Dermis blood vessel endothelial cell (primary cell): Measurements from ENCODE around the gene GJD2. TPM values are rescaled to one million over a fixed set of nuclear protein-coding genes. Genes with fewer than 3 reads are reported as not detected.

Experiments used
- DNase-seq: peaks from one replicate; pipeline ENCODE4 v3.0.0; 2010
- total RNA-seq: library from RNA; depleted of rRNA; stranded (reverse); fragments of >200 nt; gene quantifications from 2 replicates; pipeline ENCODE4 v1.2.3, GENCODE V29; 2014

Gene GJD2
- total RNA-seq, 1 donor from 2014 or later: not detected

DNA sequence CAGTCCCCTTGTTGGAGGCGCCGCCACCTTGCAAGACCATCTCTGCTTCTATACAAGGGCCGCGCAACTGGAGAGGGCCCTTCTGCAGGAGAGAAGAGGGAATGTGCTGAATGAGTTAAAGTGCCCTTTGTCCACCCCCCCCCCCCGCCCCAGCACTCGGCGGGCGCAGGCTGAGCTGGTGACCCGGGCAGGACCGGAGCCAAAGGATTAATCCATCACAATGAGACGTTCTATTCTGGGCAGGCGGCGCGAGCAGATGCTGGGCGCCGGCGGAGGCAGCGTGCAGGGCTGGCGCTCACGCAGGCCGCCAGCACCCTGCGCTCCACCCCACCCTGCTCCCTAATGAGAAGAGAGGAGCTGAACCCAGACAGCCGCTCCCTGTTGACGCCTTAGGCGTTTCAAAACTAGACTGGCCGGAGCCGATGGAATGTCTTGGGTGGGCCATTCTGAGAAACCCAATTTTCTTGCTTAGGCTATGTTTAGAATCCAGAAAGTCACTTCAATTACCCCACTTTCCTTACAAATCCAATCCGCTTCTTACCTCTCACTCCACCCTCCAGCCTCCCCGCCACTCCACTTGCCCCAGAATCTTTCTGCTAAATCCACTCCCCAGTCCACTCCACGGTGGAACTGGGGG is 32.9 kb downstream of the GJD2 start:
- DNase-seq: peak; percentile 48

DNA sequence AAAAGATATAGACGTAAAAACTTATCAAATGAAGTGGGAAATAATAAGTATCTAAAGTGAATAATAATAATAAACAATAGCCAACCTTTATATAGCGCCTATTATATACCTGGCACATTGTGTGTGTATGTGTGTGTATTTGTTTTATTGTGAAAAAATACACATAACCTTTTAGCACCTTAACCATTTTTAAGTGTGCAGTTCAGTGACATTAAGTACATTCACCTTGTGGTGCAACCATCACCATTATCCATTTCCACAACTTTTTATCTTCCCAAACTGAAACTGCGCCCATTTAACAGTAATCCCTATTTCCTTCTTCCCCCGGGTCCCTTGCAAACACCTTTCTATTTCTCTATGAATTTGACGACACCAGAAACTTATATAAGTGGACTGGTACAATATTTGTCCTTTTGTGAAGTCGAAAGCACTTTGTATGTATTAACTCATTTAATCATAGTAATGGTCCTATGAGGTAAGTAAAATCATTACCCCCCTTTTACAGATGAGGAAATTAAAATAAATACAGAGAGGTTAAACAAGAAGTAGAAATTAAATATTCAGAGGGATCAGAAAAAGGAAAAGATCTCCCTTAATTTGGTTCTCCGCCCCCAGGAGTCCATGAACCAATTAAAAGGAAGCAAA is 33.5 kb downstream of the GJD2 start:
- DNase-seq: no peak

DNA sequence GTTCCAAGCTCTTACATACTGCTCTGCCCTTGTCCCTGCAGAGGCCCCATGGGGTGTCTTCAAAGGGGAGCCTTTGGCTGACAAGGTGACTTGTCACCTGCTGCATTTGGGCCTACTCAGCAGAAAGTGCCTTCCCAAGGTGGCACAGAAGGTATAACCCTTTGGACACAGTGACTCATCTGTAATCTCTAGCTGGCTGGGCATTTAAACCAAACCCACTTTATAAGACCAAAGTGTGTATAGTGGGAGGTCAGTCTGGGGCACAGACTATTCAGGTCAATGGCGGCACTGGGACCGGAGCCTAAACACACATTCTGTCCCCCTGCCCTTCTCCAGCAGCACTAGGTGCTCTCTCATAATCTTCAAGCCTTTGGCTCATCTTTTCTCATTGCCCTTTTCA is 35.1 kb downstream of the GJD2 start:
- DNase-seq: no peak

- DNase-seq: no peak
Measured at GRCh38 chr15:34718681-34719665, 35.8 kb downstream of the GJD2 start.

DNA sequence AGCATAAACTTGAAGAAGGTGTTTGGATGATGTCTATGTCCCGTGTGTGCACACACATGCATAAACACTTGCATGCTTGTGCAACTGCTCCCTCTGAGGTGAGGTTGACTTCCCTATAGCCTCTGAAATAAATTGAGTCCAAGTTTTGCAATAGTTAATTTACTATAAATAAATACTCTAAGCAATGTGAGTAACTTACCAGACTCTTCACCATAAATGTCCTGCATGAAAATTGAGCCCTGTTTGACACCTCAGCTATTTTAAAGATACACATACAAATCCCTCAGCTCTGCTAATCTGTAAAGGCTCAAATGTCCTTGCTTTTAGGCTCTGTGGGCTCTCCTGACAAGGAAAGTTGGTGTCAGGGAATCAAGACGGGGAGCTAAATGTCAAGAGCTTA is 37.1 kb downstream of the GJD2 start:
- DNase-seq: no peak

- DNase-seq: no peak
Measured at GRCh38 chr15:34716111-34716510, 38.7 kb downstream of the GJD2 start.

GRCh38 chr15:34714476-34715121 is 40.2 kb downstream of the GJD2 start:
- no peak for DNase-seq

DNA sequence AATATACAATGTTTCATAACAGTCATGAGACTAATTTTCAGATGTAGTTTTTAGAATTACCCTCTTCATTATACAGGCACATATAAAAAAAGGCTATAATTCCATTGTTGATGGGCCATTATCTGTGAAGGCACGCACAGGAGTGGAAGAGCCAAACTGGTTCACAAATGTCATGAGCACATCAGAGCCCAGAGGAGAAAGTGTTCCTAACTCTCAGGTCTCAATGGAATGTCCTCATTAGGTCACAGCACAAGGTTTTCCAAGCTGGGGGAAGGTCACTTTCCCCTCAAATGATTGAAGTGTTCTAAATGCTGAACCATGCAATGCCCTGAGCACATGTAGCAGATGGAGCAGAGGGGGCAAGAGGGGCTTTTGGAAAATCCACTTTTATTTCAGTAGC is 41.2 kb downstream of the GJD2 start:
- no peak for DNase-seq

DNA sequence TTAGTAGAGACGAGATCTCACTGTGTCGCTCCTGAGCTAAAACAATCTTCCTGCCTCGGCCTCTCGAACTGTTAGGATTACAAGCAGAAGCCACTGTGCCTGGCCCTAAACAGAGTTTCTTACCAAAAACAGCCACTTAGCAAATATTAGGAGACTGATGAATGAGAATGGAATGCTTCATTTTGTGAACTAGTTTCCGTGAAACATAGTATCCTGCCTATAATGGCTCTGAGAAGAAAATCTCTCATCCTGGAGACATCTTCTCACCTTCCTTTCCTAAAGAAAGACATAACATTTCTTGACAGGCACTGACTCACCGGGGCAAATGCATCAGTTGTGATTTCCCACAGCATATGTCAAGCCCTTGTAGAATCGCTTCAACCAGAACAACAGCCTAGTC is 44.9 kb downstream of the GJD2 start:
- no peak for DNase-seq

DNA sequence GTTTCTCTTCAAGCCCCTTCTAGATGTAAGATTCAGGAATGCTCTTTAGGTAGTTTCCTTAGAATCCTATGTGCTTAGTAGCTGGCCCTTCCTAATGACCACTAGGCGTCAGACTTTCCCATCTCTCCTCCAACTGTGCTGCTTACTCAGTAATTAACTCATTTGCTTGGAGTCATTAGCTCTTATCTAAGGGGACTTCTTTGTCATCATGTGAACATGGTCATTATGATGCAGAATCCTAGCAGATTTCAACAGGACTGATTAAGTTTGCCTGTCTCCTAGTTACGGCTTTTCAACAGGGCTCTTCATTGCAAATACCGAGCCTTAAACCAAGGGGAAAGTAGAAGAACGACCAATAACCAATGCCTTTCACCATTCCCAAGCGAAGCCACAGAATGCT is 46.4 kb downstream of the GJD2 start:
- DNase-seq: peak; percentile 72

DNA sequence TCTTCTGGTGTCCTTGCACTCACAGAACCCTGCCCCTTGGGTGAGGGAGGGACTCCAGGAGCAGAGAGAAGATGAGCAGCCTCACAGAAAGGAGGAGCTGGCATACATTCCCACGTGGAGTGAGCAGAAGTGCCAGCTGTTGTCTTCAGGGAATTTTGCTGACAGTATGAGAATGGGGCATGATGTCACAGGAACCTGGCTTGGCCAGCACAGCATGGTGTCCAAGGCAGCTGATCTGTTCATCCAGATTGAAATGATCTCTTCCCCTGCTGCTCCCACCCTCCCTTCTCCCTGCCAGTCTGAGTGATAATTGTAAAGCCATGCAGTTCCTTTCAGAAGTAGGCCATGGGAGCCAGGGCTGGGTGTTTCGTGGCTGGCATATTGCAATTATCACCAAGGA is 53.3 kb downstream of the GJD2 start:
- DNase-seq: no peak

Other genes with a start within 250 kb of the GJD2 start
- gene GOLGA8B, start 171.3 kb downstream of the GJD2 start, total RNA-seq: 7.1 and 28.6 TPM in 2 replicates
- not detected in 2 replicates for gene ACTC1, start 40.6 kb upstream of the GJD2 start, total RNA-seq
- gene AQR, start 214.7 kb upstream of the GJD2 start, total RNA-seq: 30.0 and 36.7 TPM in 2 replicates
- gene ZNF770, start 233.3 kb upstream of the GJD2 start, total RNA-seq: 26.5 and 41.0 TPM in 2 replicates